ENCODE measurements around the gene PSMF1.

GRCh38 chr20:1184638-1185315 lies 66.4 kb downstream of the PSMF1 start, which contains the start of gene TMEM74B:
- no peak for TF ChIP-seq CTCF (IDR thresholded peaks at IDR 0.05)
- no peak for TF ChIP-seq POLR2A (IDR thresholded peaks at IDR 0.05)
